Right lobe of liver (tissue), 4 donors: ENCODE results near the gene DCST1.

Experiments used
- CTCF ChIP-seq, 4 donors: fragments of 200-600 bp in 3 of 4; fragments of 450-650 bp in 1 of 4; IDR thresholded peaks; one replicate each; pipeline versions ENCODE4 v1.5.1 to v1.8.0; 2016 to 2022; ENCODE audit warnings: antibody characterized with exemption in 4 of 4, mild to moderate bottlenecking in 2 of 4
- POLR2A ChIP-seq: fragments of 450-650 bp; IDR thresholded peaks from one replicate; pipeline ENCODE4 v1.6.1; 2017; ENCODE audit warnings: antibody characterized with exemption, mild to moderate bottlenecking
- donor health status: DM: no; HTN: no; CAD: no.
- donor health status: DM: no; HTN: no; CAD: no.
- donor health status: DM: no; HTN: yes; CAD: no.

- TF ChIP-seq CTCF (IDR thresholded peaks at IDR 0.05) = no peak
- no peak for TF ChIP-seq POLR2A
Measured at GRCh38 chr1:155001425-155001674, 32.3 kb upstream of the DCST1 start.
